HEK293 (cell line): ENCODE data around the gene CLCA1.

Experiments
- CTCF ChIA-PET: fragments of 350-600 bp; formaldehyde crosslinking; extraction: SDS; loops from one replicate; lab custom pipeline; 2021; ENCODE audit warnings: antibody characterized with exemption; lab: Yijun Ruan, JAX
- POLR2A ChIA-PET: fragments of 300-600 bp; formaldehyde crosslinking; extraction: SDS; loops from one replicate; lab custom pipeline; 2020; ENCODE audit warnings: antibody characterized with exemption, inconsistent platforms; lab: Yijun Ruan, JAX
- H3K27ac ChIP-seq: fragments of 200-500 bp; sonication (Bioruptor generic); 2 replicates; pipeline ENCODE4 v1.5.1; 2014; ENCODE audit warnings: low read depth, low read length, control low read depth, inconsistent platforms; ENCODE audit errors: extremely low read depth
- H3K36me3 ChIP-seq, 2 experiments: fragments of 200-500 bp in 1 of 2; sonication (Bioruptor generic) in 1 of 2; 1 replicate in 1 of 2; 2 replicates in 1 of 2; pipeline ENCODE4 v1.5.1; 2014 to 2017; ENCODE audit warnings: inconsistent platforms in 2 of 2, low read length in 2 of 2; ENCODE audit not compliant: control insufficient read depth in 2 of 2, insufficient read depth in 1 of 2
- H3K4me1 ChIP-seq: fragments of 200-500 bp; sonication (Bioruptor generic); 2 replicates; pipeline ENCODE4 v1.5.1; 2014; ENCODE audit warnings: mild to moderate bottlenecking, low read length, inconsistent platforms; ENCODE audit not compliant: control insufficient read depth, insufficient read depth
- H3K4me3 ChIP-seq: 2 replicates; pipeline ENCODE4 v1.5.1; 2011; ENCODE audit warnings: low read depth, mild to moderate bottlenecking, control low read depth, low read length, moderate library complexity
- H3K9me3 ChIP-seq: fragments of 200-500 bp; sonication (Bioruptor generic); 2 replicates; pipeline ENCODE4 v1.5.1; 2014; ENCODE audit warnings: low read depth, low read length, inconsistent platforms; ENCODE audit not compliant: control insufficient read depth, insufficient read depth
- GLIS2 ChIP-seq: fragments of 450-650 bp; formaldehyde crosslinking; IDR thresholded peaks from 2 replicates; pipeline ENCODE4 v1.5.1; 2016; ENCODE audit warnings: missing biosample characterization, missing genetic modification characterization
- HOXA7 ChIP-seq: sonication (generic); formaldehyde crosslinking; IDR thresholded peaks from 2 replicates; pipeline ENCODE4 v1.8.1; 2022; ENCODE audit warnings: missing genetic modification reagents, borderline replicate concordance
- KLF8 ChIP-seq: fragments of 450-650 bp; formaldehyde crosslinking; IDR thresholded peaks from 2 replicates; pipeline ENCODE4 v1.5.1; 2016; ENCODE audit warnings: missing biosample characterization, missing genetic modification characterization
- REST ChIP-seq: fragments of 450-650 bp; formaldehyde crosslinking; IDR thresholded peaks from 2 replicates; pipeline ENCODE4 v1.5.1; 2016; ENCODE audit warnings: missing biosample characterization, missing genetic modification characterization
- SALL2 ChIP-seq: fragments of 450-650 bp; formaldehyde crosslinking; IDR thresholded peaks from 2 replicates; pipeline ENCODE4 v1.5.0; 2017; ENCODE audit warnings: missing biosample characterization, mild to moderate bottlenecking, missing genetic modification characterization, borderline replicate concordance
- ZBTB49 ChIP-seq: fragments of 450-650 bp; formaldehyde crosslinking; IDR thresholded peaks from 2 replicates; pipeline ENCODE4 v1.5.1; 2016; ENCODE audit warnings: missing biosample characterization, missing genetic modification characterization, low read depth
- ZFP3 ChIP-seq: fragments of 450-650 bp; formaldehyde crosslinking; IDR thresholded peaks from 2 replicates; pipeline ENCODE4 v1.5.1; 2016; ENCODE audit warnings: low read depth, missing biosample characterization, missing genetic modification characterization
- ZNF114 ChIP-seq: fragments of 450-650 bp; formaldehyde crosslinking; IDR thresholded peaks from 2 replicates; pipeline ENCODE4 v1.5.0; 2017; ENCODE audit warnings: missing biosample characterization, missing genetic modification characterization
- ZNF140 ChIP-seq: fragments of 450-650 bp; formaldehyde crosslinking; IDR thresholded peaks from 2 replicates; pipeline ENCODE4 v1.5.1; 2016; ENCODE audit warnings: missing biosample characterization, missing genetic modification characterization
- ZNF23 ChIP-seq: fragments of 450-650 bp; formaldehyde crosslinking; IDR thresholded peaks from 2 replicates; pipeline ENCODE4 v1.5.1; 2016; ENCODE audit warnings: missing biosample characterization, missing genetic modification characterization, borderline replicate concordance
- ZNF311 ChIP-seq: fragments of 450-650 bp; formaldehyde crosslinking; IDR thresholded peaks from 2 replicates; pipeline ENCODE4 v1.5.1; 2017; ENCODE audit warnings: missing biosample characterization, missing genetic modification characterization, borderline replicate concordance
- ZNF350 ChIP-seq: fragments of 450-650 bp; formaldehyde crosslinking; IDR thresholded peaks from 2 replicates; pipeline ENCODE4 v1.5.0; 2017; ENCODE audit warnings: missing biosample characterization, mild to moderate bottlenecking, missing genetic modification characterization
- ZNF473 ChIP-seq: fragments of 450-650 bp; formaldehyde crosslinking; IDR thresholded peaks from 2 replicates; pipeline ENCODE4 v1.5.1; 2017; ENCODE audit warnings: missing biosample characterization, missing genetic modification characterization
- ZNF518A ChIP-seq: fragments of 450-650 bp; formaldehyde crosslinking; conservative IDR thresholded peaks from 2 replicates; pipeline ENCODE4 v1.5.1; 2016; ENCODE audit warnings: low read depth, missing biosample characterization, missing genetic modification characterization
- ZNF629 ChIP-seq: fragments of 450-650 bp; formaldehyde crosslinking; IDR thresholded peaks from 2 replicates; pipeline ENCODE4 v1.5.1; 2017; ENCODE audit warnings: missing biosample characterization, missing genetic modification characterization
- ZNF658 ChIP-seq: fragments of 450-650 bp; formaldehyde crosslinking; IDR thresholded peaks from 2 replicates; pipeline ENCODE4; 2016; ENCODE audit warnings: missing biosample characterization, missing genetic modification characterization
- ZNF837 ChIP-seq: fragments of 450-650 bp; formaldehyde crosslinking; IDR thresholded peaks from 2 replicates; pipeline ENCODE4 v1.5.1; 2016; ENCODE audit warnings: missing biosample characterization, missing genetic modification characterization
- ZSCAN23 ChIP-seq: fragments of 450-650 bp; formaldehyde crosslinking; IDR thresholded peaks from 2 replicates; pipeline ENCODE4 v1.5.1; 2016; ENCODE audit warnings: missing biosample characterization, missing genetic modification characterization
- ZSCAN30 ChIP-seq: fragments of 450-650 bp; IDR thresholded peaks from 2 replicates; pipeline ENCODE4 v1.5.1; 2018; ENCODE audit warnings: missing biosample characterization, mild to moderate bottlenecking, missing genetic modification characterization, moderate library complexity
- ZXDB ChIP-seq: fragments of 450-650 bp; formaldehyde crosslinking; IDR thresholded peaks from 2 replicates; pipeline ENCODE4 v1.5.1; 2016; ENCODE audit warnings: missing biosample characterization, missing genetic modification characterization

CLCA1 gene

GRCh38 chr1:86448670-86449069 lies 20.1 kb upstream of the CLCA1 start:
- Histone ChIP-seq H3K4me1 (no peaks in the 10 kb centered on the region), H3K4me3 (no peak overlapping the region)
- CTCF ChIA-PET: interaction anchor here (0.7 to 1.6 kb wide), 2 partner anchors 25 to 52 kb away, joined by 3 to 7 read pairs; no protein-coding TSS in a partner anchor
- TF ChIP-seq ZNF350 (tag by site-specific recombination) (no peak), GLIS2 (tag by site-specific recombination) (no peak)
- TF ChIP-seq, all 188 proteins: peak for 0
- POLR2A ChIA-PET: no interaction called here
- Histone ChIP-seq H3K36me3 (no peaks in the 10 kb centered on the region), H3K9me3 (no peaks in the 10 kb centered on the region), H3K27ac (no peak overlapping the region)

GRCh38 chr1:86449103-86449502 lies 19.6 kb upstream of the CLCA1 start:
- POLR2A ChIA-PET: no interaction called here
- Histone ChIP-seq H3K4me1 (no peaks in the 10 kb centered on the region), H3K27ac (no peak overlapping the region), H3K9me3 (no peaks in the 10 kb centered on the region), H3K4me3 (no peak overlapping the region), H3K36me3 (no peaks in the 10 kb centered on the region)
- no peak for TF ChIP-seq ZNF837 (tag by site-specific recombination)
- TF ChIP-seq ZFP3 (tag by site-specific recombination): no peak
- no peak for TF ChIP-seq ZNF114 (tag by site-specific recombination)
- no peak for TF ChIP-seq ZNF518A (tag by site-specific recombination)
- no peak for TF ChIP-seq SALL2 (tag by site-specific recombination)
- TF ChIP-seq REST (tag by site-specific recombination): no peak
- TF ChIP-seq ZSCAN23: no peak
- no peak for TF ChIP-seq KLF8 (tag by site-specific recombination)
- no peak for TF ChIP-seq ZNF658 (tag by site-specific recombination)
- TF ChIP-seq ZNF23: no peak
- no peak for TF ChIP-seq ZBTB49
- no peak for TF ChIP-seq ZNF629 (tag by site-specific recombination)
- no peak for TF ChIP-seq ZNF311 (tag by site-specific recombination)
- TF ChIP-seq ZSCAN30 (tag by site-specific recombination): no peak
- no peak for TF ChIP-seq ZNF140 (tag by site-specific recombination)
- no peak for TF ChIP-seq ZXDB (tag by site-specific recombination)
- no peak for TF ChIP-seq ZNF473 (tag by site-specific recombination)
- TF ChIP-seq HOXA7 (CRISPR knock-in tag): no peak
- CTCF ChIA-PET: interaction anchor here (1.6 to 2.0 kb wide), 2 partner anchors 24 to 50 kb away, joined by 4 to 7 read pairs; no protein-coding TSS in a partner anchor
